GM19328 (cell line): ENCODE measurements around the gene ARHGEF12.

Experiments
- ATAC-seq: cut with Tn5 transposase; IDR thresholded peaks from one replicate; pipeline ENCODE4 v1.9.1; 2021; ENCODE audit warnings: mild to moderate bottlenecking, moderate library complexity; ENCODE audit not compliant: unreplicated experiment

The ARHGEF12 gene

GRCh38 chr11:120340529-120340928 is 4.3 kb downstream of the ARHGEF12 start:
- ATAC-seq: no peak

DNA sequence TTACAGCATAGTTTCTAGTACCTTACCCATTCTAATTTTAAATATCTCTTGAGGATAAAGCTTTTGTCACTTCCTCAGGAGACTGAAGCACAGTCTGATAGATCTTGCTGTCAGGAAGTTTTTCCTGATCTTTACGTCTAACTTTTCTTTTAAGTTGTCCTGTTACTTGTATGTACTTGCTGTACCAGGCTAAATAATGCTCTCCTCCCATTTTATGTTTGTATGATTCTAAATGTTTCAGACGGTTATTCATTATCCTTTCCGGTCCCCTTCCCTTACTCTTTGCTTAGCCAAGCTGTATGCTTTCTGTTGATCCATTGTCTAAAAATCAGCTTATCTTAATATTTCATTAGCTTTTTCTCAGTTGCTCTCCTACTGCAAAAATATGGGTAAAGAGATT is 6.0 kb downstream of the ARHGEF12 start:
- ATAC-seq: no peak

- no peak for ATAC-seq
Observed at GRCh38 chr11:120342678-120343077, 6.5 kb downstream of the ARHGEF12 start.

- peak; percentile 65 for ATAC-seq
Observed at GRCh38 chr11:120343429-120343828, 7.2 kb downstream of the ARHGEF12 start.

DNA sequence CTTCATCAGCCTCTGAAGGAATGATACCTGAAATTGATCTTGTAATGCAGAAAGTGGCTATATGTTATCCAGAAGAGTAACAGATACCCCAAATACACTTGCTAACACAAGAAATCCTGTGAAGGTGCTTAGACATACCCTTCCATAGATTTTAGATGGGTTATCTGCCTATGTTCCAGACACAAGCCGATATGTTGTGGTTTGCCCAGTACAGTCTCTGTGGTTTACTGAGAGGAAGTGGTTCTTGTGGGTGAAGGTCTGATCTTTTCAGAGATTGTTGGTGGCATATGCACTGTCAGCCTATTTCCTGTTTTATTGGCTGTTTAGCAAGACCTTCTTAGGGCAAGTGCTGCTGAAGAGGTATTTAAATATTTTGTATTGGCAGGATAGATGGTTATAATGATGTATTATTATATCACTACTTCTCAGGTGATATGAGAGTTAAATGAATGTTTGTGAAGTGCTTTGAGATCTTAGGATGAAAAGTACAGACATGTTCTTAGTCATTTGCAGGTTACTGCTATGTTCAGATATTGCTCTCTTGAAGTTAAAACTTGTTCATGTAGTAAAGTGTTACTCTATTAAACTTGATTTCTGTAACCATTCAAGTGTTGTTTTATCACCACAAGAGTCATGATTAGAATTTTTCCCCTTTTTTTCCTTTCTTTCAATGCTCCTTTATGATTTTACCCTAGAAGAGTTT is 8.2 kb downstream of the ARHGEF12 start:
- peak; percentile 64 for ATAC-seq

DNA sequence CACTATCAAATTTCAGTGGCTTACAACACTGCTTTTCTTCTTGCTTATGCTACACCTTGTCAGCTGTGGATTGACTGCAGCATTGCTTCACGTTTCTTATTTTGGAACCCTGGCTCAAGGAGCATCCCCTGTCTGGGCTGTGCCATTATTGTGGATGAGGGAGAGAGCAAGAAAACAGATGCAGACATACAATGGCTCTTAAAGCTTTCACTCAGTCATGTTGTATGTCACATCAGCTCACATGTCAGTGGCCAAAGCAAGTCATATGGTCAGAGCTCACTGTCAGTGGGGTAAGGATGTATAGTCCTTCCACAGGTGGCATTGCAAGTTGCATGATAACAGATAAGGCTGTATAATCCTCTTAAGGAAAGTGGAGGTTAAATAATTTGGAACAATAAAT is 10.0 kb downstream of the ARHGEF12 start:
- ATAC-seq: no peak

DNA sequence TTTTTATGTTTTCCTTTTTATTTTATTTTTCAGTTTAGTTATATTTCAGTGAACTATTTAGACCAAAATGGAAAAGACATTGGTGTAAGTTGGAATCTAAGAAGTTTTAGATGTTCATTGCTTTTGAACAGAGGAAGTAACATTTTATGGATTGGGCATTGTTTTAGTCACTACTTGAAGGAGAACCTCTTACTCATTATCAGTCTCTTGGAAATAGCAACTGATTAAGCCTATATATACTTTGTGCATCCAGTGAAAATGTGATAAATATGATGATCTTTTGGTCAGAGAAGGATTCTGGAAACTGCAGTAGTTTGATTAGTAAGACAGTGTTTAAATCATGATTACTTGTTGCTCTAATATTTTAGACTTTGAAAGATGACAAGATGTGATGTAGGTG is 14.4 kb downstream of the ARHGEF12 start:
- ATAC-seq: no peak

- no peak for ATAC-seq
Observed at GRCh38 chr11:120352405-120352804, 16.2 kb downstream of the ARHGEF12 start.

- no peak for ATAC-seq
Observed at GRCh38 chr11:120354068-120354467, 17.9 kb downstream of the ARHGEF12 start.

GRCh38 chr11:120354779-120355178 is 18.6 kb downstream of the ARHGEF12 start:
- no peak for ATAC-seq

- no peak for ATAC-seq
Observed at GRCh38 chr11:120357620-120358019, 21.4 kb downstream of the ARHGEF12 start.

GRCh38 chr11:120358729-120359128 is 22.5 kb downstream of the ARHGEF12 start:
- ATAC-seq: no peak

DNA sequence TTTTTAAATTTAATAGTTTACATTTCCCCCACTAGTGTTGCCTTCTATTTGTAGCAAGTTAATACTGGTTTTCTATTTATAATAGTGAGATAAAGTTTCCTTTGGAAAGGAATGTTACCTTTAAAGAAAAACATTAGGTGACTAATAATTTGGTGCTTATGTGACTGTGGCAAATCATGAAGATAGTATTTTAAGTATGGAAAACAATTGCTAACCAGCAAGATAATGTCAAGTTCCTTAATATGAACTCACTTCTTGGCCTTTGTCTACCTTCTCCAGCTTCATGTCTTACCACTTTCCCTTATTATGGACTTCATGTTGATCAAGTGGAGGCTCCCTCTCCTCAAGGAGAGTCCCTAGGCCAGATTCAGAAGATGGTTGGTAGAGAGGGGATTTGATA is 27.2 kb downstream of the ARHGEF12 start:
- ATAC-seq: no peak

GRCh38 chr11:120365512-120365911 is 29.3 kb downstream of the ARHGEF12 start:
- ATAC-seq: no peak

GRCh38 chr11:120372296-120372695 is 36.1 kb downstream of the ARHGEF12 start:
- no peak for ATAC-seq

DNA sequence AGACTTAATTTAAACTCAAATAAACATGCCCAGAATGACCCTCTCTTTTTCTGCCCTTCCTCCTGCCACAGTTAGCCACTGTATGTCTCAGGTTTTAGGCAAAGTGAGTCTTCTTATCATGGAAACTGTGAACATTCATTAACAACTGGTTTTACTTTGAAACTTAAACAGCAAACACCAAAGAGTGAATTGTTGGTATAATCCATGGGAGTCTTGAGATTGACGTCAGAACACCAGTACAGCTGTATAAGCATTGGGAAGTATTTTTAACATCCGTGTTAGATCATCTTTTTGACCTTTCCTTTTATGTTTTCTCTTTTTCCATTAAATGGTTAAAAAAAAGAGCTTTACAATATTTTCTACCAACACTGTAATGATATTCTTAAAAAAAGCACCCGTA is 38.9 kb downstream of the ARHGEF12 start:
- ATAC-seq: no peak

- ATAC-seq: no peak
Observed at GRCh38 chr11:120376547-120377182, 40.5 kb downstream of the ARHGEF12 start.

DNA sequence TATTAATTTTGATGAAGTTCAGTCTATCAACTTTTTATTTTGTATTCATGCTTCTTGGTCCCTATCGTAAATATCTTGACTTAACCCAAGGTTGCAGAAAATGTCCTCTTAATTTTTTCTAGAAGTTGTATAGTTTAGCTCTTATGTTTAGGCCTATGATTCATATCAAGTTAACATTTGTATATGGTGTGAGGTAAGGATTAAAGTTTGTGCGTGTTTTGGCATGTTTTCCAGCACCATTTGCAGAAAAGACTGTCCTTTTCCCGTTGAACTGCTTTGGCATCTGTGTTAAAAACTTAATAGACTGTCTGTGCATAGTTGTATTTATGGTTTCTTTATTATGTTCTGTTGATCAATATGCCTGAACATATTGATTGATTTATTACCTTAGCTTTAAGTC is 42.3 kb downstream of the ARHGEF12 start:
- ATAC-seq: no peak

GRCh38 chr11:120381401-120381800 is 45.2 kb downstream of the ARHGEF12 start:
- ATAC-seq: no peak

- no peak for ATAC-seq
Observed at GRCh38 chr11:120383518-120384155, 47.4 kb downstream of the ARHGEF12 start.

GRCh38 chr11:120384476-120384875 is 48.3 kb downstream of the ARHGEF12 start:
- no peak for ATAC-seq

- no peak for ATAC-seq
Observed at GRCh38 chr11:120385110-120385509, 48.9 kb downstream of the ARHGEF12 start.
